ENCODE results near the gene ANO3.

ANO3 gene

GRCh38 chr11:26583550-26583949 lies 251.6 kb downstream of the ANO3 start:
- Histone ChIP-seq H3K9me3 (ENCODE audit: insufficient read depth, low read length) (no peaks in the 10 kb centered on the region), H3K4me2 (ENCODE audit: low read depth, low read length, poor library complexity, severe bottlenecking) (no peak overlapping the region), H4K20me1 (ENCODE audit: low read depth, low read length) (no peaks in the 10 kb centered on the region), H3K9me2 (replicated peaks; ENCODE audit: insufficient read depth, low read length) (no peaks in the 10 kb centered on the region), H3F3A (ENCODE audit: insufficient read depth) (no peaks in the 10 kb centered on the region), H2AFZ (ENCODE audit: low read depth, low read length, severe bottlenecking) (no peak overlapping the region), H3K4me3 (ENCODE audit: insufficient read depth, low read length, poor library complexity, severe bottlenecking) (no peak overlapping the region), H3K27ac (ENCODE audit: low read depth, low read length) (no peak overlapping the region), H3K79me2 (ENCODE audit: insufficient read depth, low read length) (no peaks in the 10 kb centered on the region), H3K27me3 (ENCODE audit: low read length) (no peaks in the 10 kb centered on the region), H3K36me3 (ENCODE audit: low read length) (no peaks in the 10 kb centered on the region), H3K9ac (ENCODE audit: low read length) (no peak overlapping the region)
- TF ChIP-seq, protein P1, sequence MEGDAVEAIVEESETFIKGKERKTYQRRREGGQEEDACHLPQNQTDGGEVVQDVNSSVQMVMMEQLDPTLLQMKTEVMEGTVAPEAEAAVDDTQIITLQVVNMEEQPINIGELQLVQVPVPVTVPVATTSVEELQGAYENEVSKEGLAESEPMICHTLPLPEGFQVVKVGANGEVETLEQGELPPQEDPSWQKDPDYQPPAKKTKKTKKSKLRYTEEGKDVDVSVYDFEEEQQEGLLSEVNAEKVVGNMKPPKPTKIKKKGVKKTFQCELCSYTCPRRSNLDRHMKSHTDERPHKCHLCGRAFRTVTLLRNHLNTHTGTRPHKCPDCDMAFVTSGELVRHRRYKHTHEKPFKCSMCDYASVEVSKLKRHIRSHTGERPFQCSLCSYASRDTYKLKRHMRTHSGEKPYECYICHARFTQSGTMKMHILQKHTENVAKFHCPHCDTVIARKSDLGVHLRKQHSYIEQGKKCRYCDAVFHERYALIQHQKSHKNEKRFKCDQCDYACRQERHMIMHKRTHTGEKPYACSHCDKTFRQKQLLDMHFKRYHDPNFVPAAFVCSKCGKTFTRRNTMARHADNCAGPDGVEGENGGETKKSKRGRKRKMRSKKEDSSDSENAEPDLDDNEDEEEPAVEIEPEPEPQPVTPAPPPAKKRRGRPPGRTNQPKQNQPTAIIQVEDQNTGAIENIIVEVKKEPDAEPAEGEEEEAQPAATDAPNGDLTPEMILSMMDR (IDR thresholded peaks at IDR 0.05; ENCODE audit: insufficient read depth, low read length, poor library complexity, severe bottlenecking) = no peak
- TF ChIP-seq EZH2phosphoT487 (conservative IDR thresholded peaks at IDR 0.05; ENCODE audit: low read length) = no peak

- H4K20me1 ChIP-seq (ENCODE audit: low read depth, low read length) = no peaks in the 10 kb centered on the region
- no peaks in the 10 kb centered on the region for H3K79me2 ChIP-seq (ENCODE audit: insufficient read depth, low read length)
- H3K4me3 ChIP-seq (ENCODE audit: insufficient read depth, low read length, poor library complexity, severe bottlenecking) = no peak overlapping the region
- no peak for TF ChIP-seq EZH2phosphoT487 (conservative IDR thresholded peaks at IDR 0.05; ENCODE audit: low read length)
- TF ChIP-seq, protein P1 (IDR thresholded peaks at IDR 0.05; ENCODE audit: insufficient read depth, low read length, poor library complexity, severe bottlenecking) = no peak
- H3K36me3 ChIP-seq (ENCODE audit: low read length) = no peaks in the 10 kb centered on the region
- no peak overlapping the region for H2AFZ ChIP-seq (ENCODE audit: low read depth, low read length, severe bottlenecking)
- no peaks in the 10 kb centered on the region for H3K9me2 ChIP-seq (replicated peaks; ENCODE audit: insufficient read depth, low read length)
- no peak overlapping the region for H3K9ac ChIP-seq (ENCODE audit: low read length)
- no peaks in the 10 kb centered on the region for H3F3A ChIP-seq (ENCODE audit: insufficient read depth)
- no peaks in the 10 kb centered on the region for H3K27me3 ChIP-seq (ENCODE audit: low read length)
- H3K27ac ChIP-seq (ENCODE audit: low read depth, low read length) = no peak overlapping the region
- H3K9me3 ChIP-seq (ENCODE audit: insufficient read depth, low read length) = no peaks in the 10 kb centered on the region
- no peak overlapping the region for H3K4me2 ChIP-seq (ENCODE audit: low read depth, low read length, poor library complexity, severe bottlenecking)
Observed at GRCh38 chr11:26584818-26585217, 252.9 kb downstream of the ANO3 start.

DNA sequence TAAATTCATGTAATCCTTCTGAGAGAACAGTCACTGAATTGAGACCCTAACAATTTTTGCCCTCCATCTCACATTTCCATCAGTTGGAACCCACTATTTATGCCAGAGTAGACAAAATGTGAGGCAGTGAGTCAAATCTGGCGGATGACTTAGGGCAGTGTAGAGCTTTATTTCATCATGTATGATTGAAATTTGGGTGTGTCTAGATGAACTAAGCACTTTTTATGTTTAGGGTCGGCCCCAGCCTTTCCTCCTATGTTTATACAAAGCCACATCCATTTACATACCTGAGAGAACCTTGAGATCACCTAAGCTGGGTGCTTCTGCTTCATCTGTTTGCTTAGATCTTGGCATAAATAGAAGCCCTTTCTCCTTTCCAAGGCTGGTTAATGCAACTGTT lies 255.1 kb downstream of the ANO3 start:
- Histone ChIP-seq H3K79me2 (ENCODE audit: insufficient read depth, low read length) (no peaks in the 10 kb centered on the region), H3F3A (ENCODE audit: insufficient read depth) (no peaks in the 10 kb centered on the region), H3K4me3 (ENCODE audit: insufficient read depth, low read length, poor library complexity, severe bottlenecking) (no peak overlapping the region), H3K27me3 (ENCODE audit: low read length) (no peaks in the 10 kb centered on the region), H3K27ac (ENCODE audit: low read depth, low read length) (no peak overlapping the region), H3K4me2 (ENCODE audit: low read depth, low read length, poor library complexity, severe bottlenecking) (no peak overlapping the region), H3K36me3 (ENCODE audit: low read length) (no peaks in the 10 kb centered on the region), H2AFZ (ENCODE audit: low read depth, low read length, severe bottlenecking) (no peak overlapping the region), H4K20me1 (ENCODE audit: low read depth, low read length) (no peaks in the 10 kb centered on the region), H3K9me2 (replicated peaks; ENCODE audit: insufficient read depth, low read length) (no peaks in the 10 kb centered on the region), H3K9me3 (ENCODE audit: insufficient read depth, low read length) (no peaks in the 10 kb centered on the region), H3K9ac (ENCODE audit: low read length) (no peak overlapping the region)
- TF ChIP-seq, protein P1 (IDR thresholded peaks at IDR 0.05; ENCODE audit: insufficient read depth, low read length, poor library complexity, severe bottlenecking) = no peak
- no peak for TF ChIP-seq EZH2phosphoT487 (conservative IDR thresholded peaks at IDR 0.05; ENCODE audit: low read length)
